Activated CD8-positive, alpha-beta memory T cell treated with anti-CD3 and anti-CD28 coated beads for 1 hour (primary cell): Measurements from ENCODE around the gene PARP2.
"Not testable (repeated sequence)": the region's sequence is repeated elsewhere in the genome, so short reads cannot be mapped to it uniquely, and the experiment has no call there.

ENCODE experiments used
- DNase-seq, 2 donors: peaks; one replicate each; pipeline ENCODE4 v3.0.0-alpha.2; 2020; ENCODE audit warnings: low read depth in 1 of 2; ENCODE audit errors: extremely low read depth in 1 of 2

PARP2 gene, protein sequence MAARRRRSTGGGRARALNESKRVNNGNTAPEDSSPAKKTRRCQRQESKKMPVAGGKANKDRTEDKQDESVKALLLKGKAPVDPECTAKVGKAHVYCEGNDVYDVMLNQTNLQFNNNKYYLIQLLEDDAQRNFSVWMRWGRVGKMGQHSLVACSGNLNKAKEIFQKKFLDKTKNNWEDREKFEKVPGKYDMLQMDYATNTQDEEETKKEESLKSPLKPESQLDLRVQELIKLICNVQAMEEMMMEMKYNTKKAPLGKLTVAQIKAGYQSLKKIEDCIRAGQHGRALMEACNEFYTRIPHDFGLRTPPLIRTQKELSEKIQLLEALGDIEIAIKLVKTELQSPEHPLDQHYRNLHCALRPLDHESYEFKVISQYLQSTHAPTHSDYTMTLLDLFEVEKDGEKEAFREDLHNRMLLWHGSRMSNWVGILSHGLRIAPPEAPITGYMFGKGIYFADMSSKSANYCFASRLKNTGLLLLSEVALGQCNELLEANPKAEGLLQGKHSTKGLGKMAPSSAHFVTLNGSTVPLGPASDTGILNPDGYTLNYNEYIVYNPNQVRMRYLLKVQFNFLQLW

DNA sequence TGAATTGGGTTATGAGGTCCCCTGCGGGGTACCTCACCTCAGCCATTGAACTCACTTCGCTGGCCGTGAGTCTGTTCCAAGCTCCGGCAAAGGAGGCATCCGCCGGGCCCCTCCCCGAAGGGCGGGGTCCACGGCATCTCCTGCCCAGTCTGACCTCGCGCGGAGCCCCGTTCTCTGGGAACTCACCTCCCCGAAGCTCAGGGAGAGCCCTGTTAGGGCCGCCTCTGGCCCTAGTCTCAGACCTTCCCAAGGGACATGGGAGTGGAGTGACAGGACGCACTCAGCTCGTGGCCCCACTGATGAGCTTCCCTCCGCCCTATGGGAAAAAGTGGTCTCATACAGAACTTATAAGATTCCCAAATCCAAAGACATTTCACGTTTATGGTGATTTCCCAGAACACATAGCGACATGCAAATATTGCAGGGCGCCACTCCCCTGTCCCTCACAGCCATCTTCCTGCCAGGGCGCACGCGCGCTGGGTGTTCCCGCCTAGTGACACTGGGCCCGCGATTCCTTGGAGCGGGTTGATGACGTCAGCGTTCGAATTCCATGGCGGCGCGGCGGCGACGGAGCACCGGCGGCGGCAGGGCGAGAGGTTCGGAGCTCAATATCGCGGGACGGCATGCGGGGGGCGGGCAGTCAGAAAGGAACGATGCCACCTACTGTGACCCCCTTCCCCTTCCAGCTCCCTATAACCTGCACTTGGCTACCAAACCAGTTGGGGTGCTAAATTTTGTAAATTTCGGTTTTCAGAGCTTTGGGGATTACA, at the start of gene PARP2:
Gene PARP2, plus strand, starts transcription at position 544 of the 770 bp plus-strand sequence. Its CDS starts 7 bp downstream, at position 551.
- DNase-seq = peak; percentile 72 to 75

DNA sequence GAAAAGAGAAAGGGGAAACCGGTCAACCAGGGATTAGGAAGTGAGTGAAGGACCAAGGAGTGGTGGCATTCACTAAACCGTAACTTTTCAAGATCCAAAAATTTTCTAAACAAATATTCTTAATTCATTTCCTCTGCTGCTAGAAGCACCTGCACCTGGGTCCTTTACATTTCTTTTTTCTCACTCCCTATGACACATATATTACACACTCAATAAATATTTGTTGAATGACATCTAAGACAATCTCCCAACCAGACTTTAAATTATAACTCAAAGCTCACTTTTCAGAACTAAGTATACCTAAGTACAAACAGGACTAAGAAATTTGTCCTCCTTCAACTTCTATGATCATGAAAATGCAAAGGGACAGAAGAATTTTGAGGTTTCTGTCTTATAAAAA, 48.8 kb upstream of the PARP2 start:
- DNase-seq = no peak

DNA sequence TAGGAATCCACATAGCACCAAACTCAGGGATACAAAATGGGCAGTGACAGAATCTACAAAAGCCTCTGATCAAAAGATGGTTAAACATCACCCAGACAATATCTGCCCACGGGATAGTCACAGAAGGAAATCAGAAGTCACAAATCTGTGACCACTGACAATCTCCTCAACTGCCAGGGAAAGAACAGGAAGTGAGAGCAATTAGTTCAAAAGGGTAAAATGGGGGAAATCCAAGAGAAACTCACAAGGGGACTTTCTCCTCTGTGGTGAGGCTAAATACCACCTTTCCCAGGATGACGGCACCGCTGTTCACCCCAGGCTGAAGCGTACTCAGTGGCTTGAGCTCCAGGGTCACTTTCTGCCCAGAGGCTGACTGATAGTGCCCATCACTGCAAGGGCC, 48.4 kb upstream of the PARP2 start:
- DNase-seq = no peak

DNA sequence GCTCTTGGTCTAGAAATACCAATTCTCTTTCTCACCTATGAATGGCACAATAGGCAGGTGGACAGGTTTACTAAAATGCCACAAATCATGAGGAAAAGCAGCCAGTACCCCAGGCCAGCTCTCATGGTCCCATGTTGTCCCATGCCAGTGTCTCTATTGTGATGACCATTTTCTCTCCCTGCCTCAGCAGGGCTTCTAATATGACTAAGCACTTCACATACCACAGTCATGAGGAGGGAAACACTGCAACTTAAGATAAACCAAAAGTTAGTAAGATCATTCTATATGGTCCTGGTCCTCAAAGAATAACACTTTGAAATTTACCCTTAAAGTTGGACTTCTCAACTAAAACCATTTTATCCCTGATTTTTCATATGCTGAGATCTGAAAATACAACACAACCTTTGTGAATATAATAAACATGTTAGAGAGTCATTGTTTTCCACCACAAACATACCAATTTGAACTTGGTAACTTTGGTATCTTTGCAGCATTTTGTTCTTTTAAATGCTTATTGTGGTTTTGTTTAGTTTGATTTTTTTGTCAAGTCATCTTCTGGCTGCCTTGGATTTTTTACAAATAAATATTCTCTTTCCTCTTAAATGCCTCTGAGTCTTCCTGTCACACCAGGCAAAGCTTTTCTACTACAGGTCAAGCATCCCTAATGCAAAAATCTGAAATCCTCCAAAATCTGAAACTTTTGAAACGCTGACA, 41.2 kb upstream of the PARP2 start:
- no peak for DNase-seq

DNA sequence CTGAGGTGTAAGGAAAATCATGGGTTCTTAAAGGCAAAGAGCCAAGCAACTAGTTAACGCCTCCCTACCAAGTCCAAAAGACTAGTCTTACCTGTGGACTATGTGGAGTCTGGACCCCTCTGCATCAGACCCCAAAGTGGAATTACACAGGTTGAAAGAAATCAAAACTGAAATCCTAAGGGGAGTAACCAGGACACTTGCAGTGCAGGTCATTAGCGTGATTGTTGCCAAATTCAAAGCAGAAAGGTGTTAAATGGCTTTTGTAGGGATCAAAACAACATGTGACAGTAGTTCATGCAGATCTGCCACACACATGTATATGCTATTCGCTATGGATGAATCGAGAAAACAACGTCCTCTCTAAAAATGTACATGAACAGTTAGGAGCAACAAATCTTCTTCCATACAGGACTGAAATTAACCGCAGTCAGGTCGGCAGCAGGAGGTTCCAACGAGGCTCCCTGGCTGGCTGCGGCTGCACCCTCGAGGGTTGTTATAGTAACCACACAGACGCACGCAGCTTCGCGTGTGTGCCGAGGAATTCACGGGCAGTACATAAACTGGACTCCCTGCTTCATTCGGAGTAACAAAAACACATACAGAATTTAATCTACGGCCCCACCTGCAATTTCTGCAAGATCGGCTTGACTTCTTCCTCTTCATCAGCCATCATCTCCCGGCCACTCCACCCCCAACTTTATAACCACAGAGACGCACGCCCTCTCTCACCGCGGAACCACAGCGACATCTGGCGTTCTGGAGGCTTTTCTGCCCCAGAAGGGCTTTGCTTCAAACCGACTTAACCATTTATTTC, 38.0 kb upstream of the PARP2 start, which contains the start of gene TTC5:
Gene TTC5, minus strand, starts transcription at position 687 of the 814 bp plus-strand sequence. Its CDS starts 14 bp downstream, at position 673.
- peak; percentile 77 to 88 for DNase-seq

DNA sequence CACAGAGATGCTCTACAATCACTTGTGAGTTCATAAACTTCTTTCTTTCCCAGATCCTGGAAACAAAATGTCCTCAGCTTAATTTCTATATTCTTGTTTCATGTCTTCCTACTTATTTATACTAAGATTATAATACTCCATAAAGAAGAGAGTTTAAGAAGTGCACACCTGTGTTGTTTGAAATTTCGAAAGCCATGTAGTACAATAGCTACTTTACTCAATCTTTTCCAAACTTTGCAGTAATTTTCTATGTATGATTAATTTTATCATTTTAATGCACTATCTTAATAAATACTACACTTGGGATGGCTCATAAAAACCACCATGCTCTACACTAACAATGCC, 37.4 kb upstream of the PARP2 start:
- DNase-seq = no peak

DNA sequence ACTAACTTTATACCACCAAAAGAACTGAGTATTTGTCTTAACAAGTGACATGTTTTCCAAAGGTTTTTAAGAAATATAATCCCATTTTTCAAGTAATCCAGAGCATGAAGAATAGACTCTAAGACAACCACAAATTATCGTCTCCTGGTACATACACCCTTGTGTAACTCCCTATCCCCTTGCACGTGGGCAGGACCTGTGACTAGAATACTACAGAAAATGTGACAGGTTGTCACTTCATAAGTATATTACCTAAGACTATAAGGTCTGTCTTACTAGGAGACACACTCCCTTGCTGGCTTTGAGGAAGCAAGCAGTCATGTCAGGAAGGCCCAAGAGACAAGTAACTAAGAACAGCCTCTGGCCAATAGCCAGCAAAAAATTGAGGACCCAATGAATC, 29.4 kb upstream of the PARP2 start:
- DNase-seq = no peak

DNA sequence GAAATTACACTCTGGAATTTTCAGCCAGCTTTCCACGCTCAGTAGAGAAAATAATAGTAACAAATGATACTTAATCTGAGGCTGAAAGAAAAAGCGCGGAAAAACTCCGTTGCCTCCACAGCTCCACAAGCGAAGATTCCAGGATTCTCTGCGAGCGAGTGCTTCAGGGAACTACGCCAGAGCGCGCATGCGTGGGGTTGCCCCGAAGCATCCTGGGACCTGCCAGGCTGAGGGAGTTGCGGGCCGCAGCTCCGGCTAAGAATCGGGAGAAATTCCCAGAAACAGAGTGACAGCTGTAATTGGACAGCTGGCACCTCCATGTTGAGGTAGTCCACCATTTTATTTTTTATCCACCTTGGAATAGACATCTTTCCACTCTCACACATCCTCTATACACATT, 25.7 kb upstream of the PARP2 start:
- DNase-seq = no peak

DNA sequence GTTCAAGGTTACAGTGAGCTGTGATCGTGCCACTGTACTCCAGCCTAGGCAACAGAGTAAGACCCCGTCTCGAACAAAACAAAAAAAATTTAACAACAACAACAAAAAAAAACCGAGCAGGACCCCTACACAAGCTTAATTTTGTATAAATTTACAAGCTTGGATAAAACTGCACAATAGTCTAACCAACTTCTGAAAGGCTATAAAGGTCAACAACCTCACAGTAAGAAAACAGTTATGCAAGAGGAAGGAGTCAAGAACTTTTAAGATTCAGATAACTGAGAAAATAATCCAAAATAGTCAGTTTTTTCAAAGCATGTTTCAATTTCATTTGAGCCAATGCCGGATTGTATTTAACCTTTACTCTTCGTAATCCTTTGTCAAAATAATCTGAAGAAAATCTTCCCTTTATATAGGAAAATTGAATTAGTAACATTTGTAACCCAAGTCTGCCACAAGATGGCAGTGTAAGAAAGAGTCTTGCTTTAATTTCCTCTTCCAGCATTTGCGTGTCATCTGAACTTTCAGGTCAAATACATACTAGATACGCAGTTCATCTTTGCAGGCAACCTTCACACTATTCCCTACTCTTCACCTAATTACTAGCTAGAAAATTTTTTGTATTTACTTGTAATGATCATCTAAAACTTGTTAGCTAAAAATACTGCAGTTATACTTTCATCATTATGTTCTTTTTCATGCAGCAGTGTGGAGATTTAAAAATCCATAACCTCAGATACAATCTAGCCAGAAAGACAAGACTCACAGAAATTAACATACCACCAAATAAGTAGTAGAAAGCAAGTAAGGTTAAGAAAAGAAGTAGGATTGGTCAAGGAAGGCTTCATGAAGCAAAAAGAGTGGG, 16.2 kb upstream of the PARP2 start:
- no peak for DNase-seq

DNA sequence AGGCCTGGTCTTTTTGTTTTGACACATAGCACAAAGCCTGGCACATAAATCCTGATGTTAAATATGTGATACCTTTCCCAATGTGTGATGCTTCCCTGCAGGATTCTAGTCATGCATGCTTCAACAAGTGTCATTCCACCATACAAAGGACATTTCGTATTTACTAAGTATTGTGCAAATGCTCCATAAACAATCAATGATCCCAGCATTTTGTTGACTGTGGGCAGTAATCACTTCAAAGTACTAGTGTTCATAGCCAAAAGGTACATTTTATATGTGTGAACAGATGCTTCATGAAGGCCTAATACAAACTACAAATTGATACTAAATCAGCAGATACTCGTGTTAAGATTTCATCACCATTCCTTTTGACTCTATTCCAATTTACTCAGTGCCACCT, 14.7 kb upstream of the PARP2 start:
- DNase-seq = no peak

DNA sequence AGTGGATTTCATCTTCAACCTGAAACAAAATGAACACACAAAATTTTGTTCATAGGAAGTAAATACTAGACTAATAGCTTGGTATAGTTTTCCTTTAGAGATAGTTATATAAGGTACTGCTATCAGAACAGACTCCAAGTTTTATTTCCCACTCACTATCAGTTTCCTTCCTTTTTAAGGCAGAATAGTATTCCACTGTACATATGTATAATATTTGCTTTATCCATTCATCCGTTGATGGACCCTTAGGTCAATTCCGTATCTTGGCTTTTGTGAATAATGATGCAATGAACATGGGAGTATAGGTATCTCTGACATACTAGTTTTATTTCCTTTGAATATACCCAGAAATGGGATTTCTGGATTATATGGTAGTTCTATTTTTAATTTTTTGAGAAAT, 14.1 kb upstream of the PARP2 start:
- no peak for DNase-seq

DNA sequence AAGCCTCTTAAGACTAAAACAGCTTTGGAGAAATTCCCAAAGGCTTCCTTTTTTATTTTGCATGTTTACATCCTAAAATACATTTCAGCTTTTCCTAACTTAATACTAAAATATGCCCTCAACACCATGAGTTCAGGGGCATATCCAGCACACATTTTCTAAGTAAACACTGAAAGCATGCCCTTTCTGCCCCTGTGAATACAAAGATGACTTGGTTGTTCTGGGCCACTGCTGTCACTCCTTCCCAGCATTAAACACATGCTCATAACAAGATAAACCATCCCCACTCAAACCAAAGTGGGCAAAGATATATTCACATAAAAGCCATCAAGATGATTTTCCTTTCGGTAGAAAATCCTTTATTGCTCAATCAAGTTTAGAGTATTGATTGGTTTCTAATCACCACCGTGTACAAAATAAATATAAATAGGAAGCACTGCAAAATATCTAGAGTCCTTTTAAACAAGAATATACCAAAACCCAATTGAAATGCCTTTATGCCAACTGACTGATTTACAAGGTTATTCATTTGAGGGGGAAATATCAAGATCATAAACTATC, 12.3 kb upstream of the PARP2 start:
- no peak for DNase-seq

DNA sequence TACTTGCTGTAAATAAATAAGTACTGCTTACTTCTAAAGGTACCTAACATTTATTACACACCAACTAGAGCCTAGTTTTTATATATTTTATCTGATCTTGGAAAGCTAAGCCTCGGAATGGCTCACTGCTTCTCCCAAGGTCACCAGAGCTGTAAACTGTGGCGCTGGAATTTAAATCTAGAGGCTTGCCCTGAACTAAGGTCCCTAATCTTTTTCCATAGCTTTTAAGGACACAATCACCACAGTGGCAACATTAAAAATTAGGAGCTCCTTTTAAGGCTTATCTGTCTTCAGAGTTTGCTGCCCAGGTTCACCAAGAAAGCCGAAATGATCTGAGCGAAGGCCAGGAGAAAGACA, 11.0 kb upstream of the PARP2 start:
- no peak for DNase-seq

DNA sequence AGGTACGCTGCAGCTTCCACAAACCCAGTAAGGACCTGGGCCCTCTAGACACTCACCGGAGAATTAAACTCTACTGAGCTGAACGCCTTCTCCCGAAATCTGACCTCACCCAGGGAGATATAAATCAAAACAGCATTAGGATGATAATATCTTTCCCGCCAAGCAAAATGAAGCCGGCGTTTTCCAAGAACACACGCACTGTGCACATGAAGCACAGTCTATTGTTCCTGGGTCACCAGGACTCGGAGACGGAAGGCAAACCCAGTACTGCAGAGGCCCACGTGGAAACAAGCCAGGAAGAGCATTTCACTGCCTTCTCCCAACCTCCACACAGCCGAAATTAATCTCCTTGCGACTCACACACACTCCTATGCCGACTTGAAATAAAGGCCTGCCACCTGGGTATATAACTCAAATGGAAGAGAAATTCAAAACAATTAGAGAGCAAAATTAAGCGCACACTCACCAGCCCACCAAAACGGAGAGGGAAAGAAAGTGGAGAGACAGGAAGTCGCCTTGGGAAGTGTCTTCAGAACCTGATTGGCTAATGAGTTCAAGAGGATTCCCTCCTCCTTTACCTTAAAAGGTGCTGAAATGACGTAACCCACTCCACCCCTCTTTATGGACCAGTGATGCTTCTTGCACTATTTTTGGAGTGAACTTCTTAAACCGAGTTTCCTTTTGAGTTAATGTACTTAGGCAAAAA, 10.5 kb upstream of the PARP2 start, which contains the start of gene CCNB1IP1:
Gene CCNB1IP1, minus strand, starts transcription at position 492 of the 706 bp plus-strand sequence. CDS start 16,756 bp downstream, outside the sequence.
- no peak for DNase-seq

DNA sequence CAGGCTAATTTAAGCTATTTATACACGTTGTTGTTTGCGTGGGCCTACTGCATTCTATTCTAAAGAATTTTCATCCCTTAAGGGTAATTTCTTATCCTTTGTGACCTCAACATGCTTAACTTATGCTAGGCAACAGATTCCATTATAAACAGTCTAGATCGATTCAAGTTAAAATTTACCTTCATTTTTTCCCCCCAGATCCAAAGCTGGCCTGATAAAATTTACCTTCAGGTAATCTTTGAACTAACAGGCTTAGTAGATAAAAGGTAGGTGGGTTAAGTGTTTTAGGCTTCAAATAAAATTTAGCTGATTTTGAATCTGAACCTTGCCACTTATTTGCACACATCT, 10.0 kb upstream of the PARP2 start:
- DNase-seq = no peak

DNA sequence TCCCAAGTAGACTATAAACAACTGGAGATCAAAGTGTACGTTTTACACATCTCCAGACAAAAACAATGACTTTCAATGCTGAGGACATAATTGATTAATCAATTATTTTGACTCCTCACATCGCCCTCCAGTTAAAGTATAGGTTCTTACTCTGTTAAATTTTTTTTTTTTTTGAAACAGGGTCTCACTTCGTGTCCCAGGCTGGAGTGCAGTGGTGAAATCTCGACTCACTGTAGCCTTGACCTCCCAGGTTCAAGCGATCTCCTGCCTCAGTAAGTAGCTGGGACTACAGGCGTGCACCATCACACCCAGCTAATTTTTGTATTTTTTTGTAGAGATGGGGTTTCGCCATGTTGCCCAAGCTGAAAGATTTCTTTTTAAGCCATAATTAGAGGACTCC, 9.4 kb upstream of the PARP2 start:
- DNase-seq = no peak

DNA sequence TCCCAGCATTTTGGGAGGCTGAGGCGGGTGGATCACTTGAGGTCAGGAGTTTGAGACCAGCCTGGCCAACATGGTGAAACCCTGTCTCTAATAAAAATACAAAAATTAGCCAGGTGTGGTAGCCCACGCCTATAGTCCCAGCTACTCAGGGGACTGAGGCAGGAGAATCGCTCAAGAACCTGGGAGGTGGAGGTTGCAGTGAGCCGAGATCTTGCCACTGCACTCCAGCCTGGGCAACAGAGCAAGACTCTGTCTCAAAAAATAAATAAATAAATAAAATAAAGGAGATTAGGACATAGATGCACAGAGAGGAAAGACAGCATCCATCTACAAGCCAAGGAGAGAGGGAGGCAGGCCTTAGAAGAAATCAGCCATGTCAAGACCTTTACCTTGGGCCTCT, 2.4 kb upstream of the PARP2 start:
- DNase-seq = not testable (repeated sequence)

DNA sequence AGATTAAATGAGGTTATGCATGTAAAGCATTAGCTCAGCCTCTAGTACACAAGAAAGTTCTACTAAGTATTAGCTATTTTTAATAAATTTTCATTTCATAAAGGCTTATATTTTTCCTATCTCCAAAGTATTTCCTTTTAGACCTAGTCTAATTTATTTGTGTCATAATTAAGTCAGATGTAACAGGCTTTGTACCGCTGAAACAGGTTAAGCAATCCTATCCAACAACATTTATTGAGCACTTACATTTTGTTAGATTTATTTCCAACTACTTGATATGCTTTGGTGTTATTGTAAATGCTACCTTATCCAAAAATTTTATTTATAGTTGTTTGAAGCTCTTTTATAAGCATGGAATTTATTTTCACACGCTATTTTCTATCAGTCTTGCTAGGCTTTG, 1.8 kb upstream of the PARP2 start:
- DNase-seq = no peak

DNA sequence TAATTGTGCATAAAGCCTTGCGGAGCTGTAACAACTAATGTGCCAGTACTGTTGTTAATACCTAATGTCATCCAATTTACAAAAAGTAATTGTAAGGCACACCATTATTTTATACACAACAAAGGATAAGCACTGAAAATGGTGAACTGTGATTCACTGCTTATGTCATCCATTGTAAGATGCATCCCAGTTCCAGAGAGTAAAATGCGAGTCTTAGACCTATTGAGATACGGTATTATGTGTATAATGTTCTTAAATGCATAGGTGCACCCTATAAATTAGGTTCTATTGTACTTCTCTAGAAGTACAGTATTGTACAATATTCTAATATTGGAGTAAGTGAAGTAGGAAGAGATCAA, 406 bp downstream of the PARP2 start:
- no peak for DNase-seq
